Measurements from ENCODE around the gene DNAI2. TPM values are rescaled to one million over a fixed set of nuclear protein-coding genes. Genes with fewer than 3 reads are reported as not detected.
A peak's percentile ranks its signal among the peaks of the same experiment; 100 is the strongest.

DNAI2 gene
- total RNA-seq, 1 donor from 2014 or later: 0.18 TPM

DNA sequence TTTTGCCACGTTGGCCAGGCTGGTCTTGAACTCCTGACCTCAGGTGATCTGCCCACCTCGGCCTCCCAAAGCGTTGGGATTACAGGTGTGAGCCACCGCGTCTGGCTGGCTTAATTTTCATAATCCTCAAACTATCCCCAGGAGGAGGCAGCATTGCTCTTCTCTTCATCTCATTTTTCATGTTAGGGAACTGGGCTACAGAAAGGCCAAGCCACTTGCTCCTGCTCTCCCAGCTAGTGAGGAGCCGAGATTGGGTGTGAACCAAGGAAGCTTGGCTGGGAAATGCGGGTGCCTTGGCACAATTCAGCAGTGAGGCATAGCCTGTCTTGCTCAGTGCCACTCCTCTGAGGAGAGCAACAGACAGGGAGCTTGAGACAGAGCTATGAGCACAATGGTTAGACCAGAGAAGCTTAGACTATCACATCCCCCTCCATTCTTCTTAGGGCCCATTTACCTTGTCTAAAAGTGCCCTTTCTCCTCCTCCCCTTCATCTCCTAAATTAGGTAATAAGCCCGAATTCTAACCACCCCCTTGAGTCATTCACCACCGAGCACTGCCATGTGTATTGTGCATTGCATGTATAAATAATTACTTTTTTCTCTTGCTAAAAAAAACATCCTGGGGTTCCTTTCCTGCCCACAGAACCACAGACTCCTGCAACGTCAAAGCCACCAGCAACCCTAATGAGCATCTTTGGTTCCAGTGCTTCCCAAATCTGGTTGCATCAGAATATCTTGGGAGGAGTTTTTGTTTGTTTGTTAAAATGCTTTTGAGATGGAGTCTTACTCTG is 32.0 kb downstream of the DNAI2 start:
- Mint-ChIP-seq H3K4me1 (ENCODE audit: low read depth) (peaks cover 24% of the 10 kb centered on the region), H3K27me3 (ENCODE audit: insufficient read depth) (peaks cover 7% of the 10 kb centered on the region), H3K27ac (no peak overlapping the region), H3K36me3 (ENCODE audit: low read depth) (no peaks in the 10 kb centered on the region), H3K4me3 (no peak overlapping the region), H3K9me3 (no peaks in the 10 kb centered on the region)
- intact Hi-C loops (cut with micrococcal nuclease): no loop called here
- DNase-seq (ENCODE audit: low spot score): no peak

DNA sequence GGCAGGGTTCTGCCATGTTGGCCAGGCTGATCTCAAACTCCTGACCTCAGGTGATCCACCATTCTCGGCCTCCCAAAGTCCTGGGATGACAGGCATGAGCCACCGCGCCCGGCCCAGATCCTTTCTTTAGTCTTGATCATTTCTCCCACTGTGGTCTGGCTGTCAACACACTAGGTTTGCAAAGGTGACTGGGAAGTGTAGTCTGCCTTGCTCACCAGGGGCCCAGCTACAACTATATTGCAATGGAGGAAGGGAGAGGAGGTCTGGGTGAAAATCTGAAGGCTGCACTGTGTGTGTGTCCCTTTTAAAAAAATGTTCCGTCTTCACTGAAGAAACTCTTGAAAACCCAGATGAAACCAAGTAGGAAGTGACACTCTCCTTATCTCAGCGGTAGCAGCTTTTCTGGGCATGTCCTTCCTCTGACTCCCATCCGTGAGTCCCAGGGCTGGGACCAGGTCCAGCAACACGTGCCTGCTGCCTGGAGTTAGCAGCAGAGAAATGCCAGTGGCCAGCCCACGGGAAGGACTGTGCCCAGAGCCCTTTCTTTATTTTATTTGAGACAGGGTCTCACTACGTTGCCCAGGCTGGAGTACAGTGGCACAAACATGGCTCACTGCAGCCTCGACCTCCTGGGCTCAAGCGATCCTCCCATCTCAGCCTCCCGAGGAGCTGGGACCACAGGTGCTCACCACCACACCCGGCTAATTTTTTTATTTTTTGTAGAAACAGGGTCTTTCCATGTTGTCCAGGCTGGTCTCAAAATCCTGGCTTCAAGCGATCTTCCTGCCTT is 34.1 kb downstream of the DNAI2 start:
- no peak for DNase-seq (ENCODE audit: low spot score)
- no peak overlapping the region for H3K4me3 Mint-ChIP-seq
- peaks cover 7% of the 10 kb centered on the region for H3K9me3 Mint-ChIP-seq
- peaks cover 16% of the 10 kb centered on the region for H3K4me1 Mint-ChIP-seq (ENCODE audit: low read depth)
- intact Hi-C loops (cut with micrococcal nuclease): no loop called here
- no peaks in the 10 kb centered on the region for H3K36me3 Mint-ChIP-seq (ENCODE audit: low read depth)
- H3K27ac Mint-ChIP-seq: no peak overlapping the region
- H3K27me3 Mint-ChIP-seq (ENCODE audit: insufficient read depth): peaks cover 1% of the 10 kb centered on the region

DNA sequence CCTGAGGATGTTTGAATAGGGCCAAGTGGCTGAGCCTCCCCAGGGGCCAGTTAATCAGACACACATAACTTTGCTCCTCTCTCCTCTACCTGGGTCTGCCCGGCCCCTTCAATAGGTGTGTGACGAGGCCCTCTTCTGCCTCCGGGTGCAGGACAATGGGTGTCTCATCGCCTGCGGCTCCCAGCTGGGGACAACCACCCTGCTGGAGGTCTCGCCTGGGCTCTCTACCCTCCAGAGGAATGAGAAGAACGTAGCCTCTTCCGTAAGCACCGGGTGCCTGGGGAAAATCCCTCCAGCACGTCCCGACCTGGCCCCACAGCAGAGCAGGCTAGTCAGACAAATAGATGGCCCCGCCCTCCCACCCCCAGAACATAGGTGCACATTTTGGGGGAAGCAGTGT is 35.9 kb downstream of the DNAI2 start:
- peaks cover 16% of the 10 kb centered on the region for H3K4me1 Mint-ChIP-seq (ENCODE audit: low read depth)
- intact Hi-C loops (cut with micrococcal nuclease): no loop called here
- H3K4me3 Mint-ChIP-seq: no peak overlapping the region
- H3K9me3 Mint-ChIP-seq: peaks cover 7% of the 10 kb centered on the region
- H3K36me3 Mint-ChIP-seq (ENCODE audit: low read depth): no peaks in the 10 kb centered on the region
- peaks cover 1% of the 10 kb centered on the region for H3K27me3 Mint-ChIP-seq (ENCODE audit: insufficient read depth)
- H3K27ac Mint-ChIP-seq: no peak overlapping the region
- no peak for DNase-seq (ENCODE audit: low spot score)

DNA sequence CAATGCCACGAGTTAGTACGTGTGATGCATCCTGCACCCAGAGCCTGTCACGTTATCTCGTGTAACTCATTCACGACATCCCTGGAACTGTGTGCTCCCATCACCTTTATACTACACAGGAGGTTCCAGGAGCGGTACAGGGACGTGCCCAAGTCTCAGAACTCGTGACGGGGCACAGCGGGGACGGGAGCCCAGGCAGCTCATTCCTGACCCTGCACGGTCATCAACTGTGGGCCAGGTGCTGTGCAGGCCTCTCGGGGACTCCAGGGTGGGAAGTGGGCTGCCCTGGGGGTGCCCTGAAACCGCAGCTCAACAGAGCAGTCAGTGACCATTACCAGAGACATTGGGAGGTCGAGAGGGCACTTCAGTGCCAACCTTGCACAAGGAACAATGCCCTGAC is 40.8 kb downstream of the DNAI2 start:
- Mint-ChIP-seq H3K4me3 (no peak overlapping the region), H3K36me3 (ENCODE audit: low read depth) (no peaks in the 10 kb centered on the region), H3K9me3 (peaks cover 7% of the 10 kb centered on the region), H3K27me3 (ENCODE audit: insufficient read depth) (no peaks in the 10 kb centered on the region), H3K4me1 (ENCODE audit: low read depth) (no peaks in the 10 kb centered on the region), H3K27ac (no peak overlapping the region)
- intact Hi-C loops (cut with micrococcal nuclease): no loop called here
- no peak for DNase-seq (ENCODE audit: low spot score)

DNA sequence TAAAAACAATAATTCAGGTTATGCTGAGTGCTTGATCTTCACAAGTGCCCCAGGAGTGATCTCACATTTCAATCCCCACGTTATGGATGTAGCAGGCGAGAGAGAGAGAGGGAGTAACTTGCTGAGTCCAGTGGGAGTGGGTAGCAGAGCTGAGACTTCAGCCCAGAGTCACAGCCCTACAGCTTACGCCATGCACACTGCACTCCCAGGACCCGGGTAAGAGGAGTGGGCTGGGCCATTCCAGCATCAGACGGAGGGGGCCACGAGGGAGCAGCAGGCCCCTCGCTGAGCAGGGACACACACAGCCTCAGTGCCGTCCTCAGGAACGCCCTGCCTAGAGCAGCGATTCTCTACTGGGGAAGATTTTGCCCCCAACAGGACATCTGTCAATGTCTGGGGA is 42.2 kb downstream of the DNAI2 start:
- H3K27me3 Mint-ChIP-seq (ENCODE audit: insufficient read depth): peaks cover 8% of the 10 kb centered on the region
- peaks cover 7% of the 10 kb centered on the region for H3K9me3 Mint-ChIP-seq
- DNase-seq (ENCODE audit: low spot score): no peak
- intact Hi-C loops (cut with micrococcal nuclease): no loop called here
- H3K4me1 Mint-ChIP-seq (ENCODE audit: low read depth): no peaks in the 10 kb centered on the region
- H3K4me3 Mint-ChIP-seq: no peak overlapping the region
- no peak overlapping the region for H3K27ac Mint-ChIP-seq
- H3K36me3 Mint-ChIP-seq (ENCODE audit: low read depth): no peaks in the 10 kb centered on the region

DNA sequence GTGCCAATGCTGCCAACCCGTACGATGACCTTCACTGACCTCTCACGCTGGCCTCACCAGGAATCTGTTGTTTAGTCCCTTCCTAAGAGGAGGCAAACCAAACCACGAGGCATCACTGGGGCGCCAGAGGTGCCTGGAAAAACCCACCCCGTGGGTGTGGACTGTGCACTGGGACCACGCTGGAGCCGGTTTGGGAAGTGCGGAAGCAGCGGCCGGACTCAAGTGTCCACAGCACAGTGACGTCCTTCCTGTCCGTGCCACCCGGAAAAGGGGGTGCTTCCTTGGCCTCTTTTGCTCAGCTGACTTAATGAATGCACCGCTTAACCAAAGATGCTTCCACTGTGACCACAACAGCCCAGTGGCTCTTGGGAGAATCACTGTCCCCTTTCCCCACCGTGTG is 43.0 kb downstream of the DNAI2 start:
- Mint-ChIP-seq H3K36me3 (ENCODE audit: low read depth) (no peaks in the 10 kb centered on the region), H3K4me3 (no peak overlapping the region), H3K4me1 (ENCODE audit: low read depth) (no peaks in the 10 kb centered on the region), H3K27ac (no peak overlapping the region), H3K27me3 (ENCODE audit: insufficient read depth) (peaks cover 13% of the 10 kb centered on the region), H3K9me3 (peaks cover 7% of the 10 kb centered on the region)
- no peak for DNase-seq (ENCODE audit: low spot score)
- intact Hi-C loops (cut with micrococcal nuclease): no loop called here

DNA sequence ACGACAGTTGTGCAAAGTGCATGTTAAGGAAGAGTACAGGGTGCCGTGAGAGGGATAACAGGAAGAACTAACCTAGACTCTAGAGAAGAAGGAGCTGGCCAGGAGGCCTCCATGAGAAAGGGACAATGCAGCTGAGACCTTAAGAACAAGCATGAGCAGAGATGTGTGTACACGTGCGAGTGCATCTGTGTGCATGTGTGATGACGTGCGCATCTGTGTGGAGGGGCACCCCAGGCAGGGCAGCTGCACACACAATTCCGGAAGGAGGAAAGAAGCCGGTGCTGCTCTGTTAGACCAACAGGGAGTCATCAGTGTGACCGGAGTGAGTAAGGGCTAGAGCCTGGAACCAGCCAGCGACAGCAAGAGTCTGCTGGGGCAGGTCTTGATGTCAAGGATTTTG is 44.4 kb downstream of the DNAI2 start:
- H3K4me1 Mint-ChIP-seq (ENCODE audit: low read depth): no peaks in the 10 kb centered on the region
- peaks cover 15% of the 10 kb centered on the region for H3K27me3 Mint-ChIP-seq (ENCODE audit: insufficient read depth)
- no peak overlapping the region for H3K27ac Mint-ChIP-seq
- DNase-seq (ENCODE audit: low spot score): no peak
- H3K36me3 Mint-ChIP-seq (ENCODE audit: low read depth): no peaks in the 10 kb centered on the region
- H3K4me3 Mint-ChIP-seq: no peak overlapping the region
- intact Hi-C loops (cut with micrococcal nuclease): no loop called here
- H3K9me3 Mint-ChIP-seq: no peaks in the 10 kb centered on the region

DNA sequence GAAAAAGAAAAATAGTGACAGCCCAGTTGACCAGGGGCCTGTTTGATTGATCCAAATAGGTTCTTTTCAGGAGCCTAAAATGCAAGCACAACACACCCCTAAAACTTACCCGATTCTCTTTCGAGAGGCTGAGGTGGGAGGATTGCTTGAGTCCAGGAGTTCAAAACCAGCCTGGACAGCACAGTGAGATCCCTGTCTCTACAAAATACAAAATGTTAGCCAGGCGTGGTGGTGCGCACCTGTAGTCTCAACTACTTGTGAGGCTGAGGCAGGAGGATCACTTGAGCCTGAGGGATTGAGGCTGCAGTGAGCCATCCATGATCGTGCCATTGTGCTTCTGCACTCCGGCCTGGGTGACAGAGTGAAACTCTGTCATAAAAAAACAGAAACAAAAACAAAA is 50.5 kb downstream of the DNAI2 start:
- Mint-ChIP-seq H3K9me3 (no peaks in the 10 kb centered on the region), H3K4me3 (no peak overlapping the region), H3K27ac (no peak overlapping the region), H3K27me3 (ENCODE audit: insufficient read depth) (peaks cover 41% of the 10 kb centered on the region), H3K36me3 (ENCODE audit: low read depth) (no peaks in the 10 kb centered on the region), H3K4me1 (ENCODE audit: low read depth) (peaks cover 17% of the 10 kb centered on the region)
- intact Hi-C loops (cut with micrococcal nuclease): no loop called here
- DNase-seq (ENCODE audit: low spot score): no peak

DNA sequence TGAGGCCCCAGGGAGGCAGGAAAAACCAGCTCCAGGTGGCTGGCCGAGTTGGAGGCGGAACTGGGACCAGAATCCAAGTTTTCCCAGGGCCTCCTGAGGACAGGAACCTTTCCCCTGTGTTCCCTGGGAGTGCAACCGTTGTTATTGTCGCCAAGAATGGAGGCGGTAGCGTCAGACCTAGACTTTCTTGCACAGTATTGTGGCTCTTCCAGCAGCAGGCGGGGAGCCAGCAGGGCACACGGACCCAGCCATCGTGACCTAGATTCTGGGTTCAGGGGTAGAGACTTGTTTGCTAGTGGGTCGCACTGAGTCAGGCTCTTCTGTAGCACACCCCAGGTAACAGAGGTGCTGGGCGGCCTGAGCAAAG is 51.3 kb downstream of the DNAI2 start:
- H3K4me3 Mint-ChIP-seq: peak overlapping the region; percentile 58
- peaks cover 39% of the 10 kb centered on the region for H3K27me3 Mint-ChIP-seq (ENCODE audit: insufficient read depth)
- intact Hi-C loops (cut with micrococcal nuclease): no loop called here
- no peak for DNase-seq (ENCODE audit: low spot score)
- no peaks in the 10 kb centered on the region for H3K36me3 Mint-ChIP-seq (ENCODE audit: low read depth)
- no peak overlapping the region for H3K27ac Mint-ChIP-seq
- no peaks in the 10 kb centered on the region for H3K9me3 Mint-ChIP-seq
- peaks cover 22% of the 10 kb centered on the region for H3K4me1 Mint-ChIP-seq (ENCODE audit: low read depth)

DNA sequence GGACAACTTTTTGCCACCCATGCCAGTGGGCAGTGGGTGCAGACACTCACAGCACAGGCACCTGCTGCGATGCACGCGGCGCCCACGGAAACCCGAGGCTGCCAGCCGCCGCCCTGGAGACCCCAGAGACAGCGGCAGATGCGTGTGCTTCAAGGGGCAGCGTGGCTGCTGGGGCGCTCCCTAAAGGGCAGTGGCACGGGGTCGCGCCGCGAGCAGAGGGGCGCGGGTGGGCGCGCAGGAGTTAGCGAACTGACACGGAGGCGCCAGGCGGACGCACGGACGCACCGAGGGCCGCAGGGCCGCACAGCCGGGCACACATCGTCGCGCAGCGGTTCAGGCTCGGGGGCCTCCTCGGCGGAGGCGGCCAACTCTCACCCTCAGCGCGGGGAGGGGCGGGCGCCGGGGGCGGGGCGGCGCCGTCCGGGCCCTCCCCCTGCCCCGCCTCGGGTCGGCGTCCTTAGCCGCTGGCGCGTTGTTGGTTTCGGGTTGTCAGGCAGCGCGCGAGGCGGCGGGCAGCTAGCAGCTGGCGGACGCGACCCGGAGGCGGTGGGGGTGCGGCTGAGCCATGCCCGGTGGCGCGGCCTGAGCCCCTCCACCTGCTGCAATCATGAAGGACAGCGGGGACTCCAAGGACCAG is 51.8 kb downstream of the DNAI2 start, which contains the start of gene KIF19:
TSS of gene KIF19 (plus strand) at position 484 of the 637 bp plus-strand sequence. CDS start at position 608, 124 bp downstream.
- Mint-ChIP-seq H3K27me3 (ENCODE audit: insufficient read depth) (peaks cover 35% of the 10 kb centered on the region), H3K9me3 (no peaks in the 10 kb centered on the region), H3K27ac (no peak within 1 kb of the TSS), H3K36me3 (ENCODE audit: low read depth) (no peaks in the 10 kb centered on the region), H3K4me3 (peak within 1 kb of the TSS; percentile 58), H3K4me1 (ENCODE audit: low read depth) (peaks cover 22% of the 10 kb centered on the region)
- DNase-seq (ENCODE audit: low spot score): peak; percentile 55
- intact Hi-C loops (cut with micrococcal nuclease): no loop called here

DNA sequence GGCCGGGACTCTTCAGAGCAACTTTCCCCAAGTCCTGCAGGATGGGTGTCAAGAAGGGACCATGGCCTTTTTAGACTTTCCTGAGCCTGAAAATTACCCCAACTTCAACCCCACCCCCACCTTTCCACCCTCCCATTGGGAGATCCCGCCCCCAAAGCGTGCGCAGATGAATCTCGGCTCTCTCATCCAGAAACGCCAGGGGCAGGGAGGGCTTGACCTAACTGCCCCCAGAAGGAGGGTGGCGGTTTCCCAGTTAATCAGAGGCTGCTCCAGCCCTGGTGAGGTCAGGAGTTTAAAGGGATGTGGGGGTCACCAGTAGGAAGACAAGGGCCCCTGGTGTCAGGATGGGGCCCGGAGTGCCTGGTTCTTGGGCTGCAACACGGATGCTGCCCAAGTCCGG is 52.5 kb downstream of the DNAI2 start:
- intact Hi-C loops (cut with micrococcal nuclease): no loop called here
- peaks cover 34% of the 10 kb centered on the region for H3K27me3 Mint-ChIP-seq (ENCODE audit: insufficient read depth)

DNA sequence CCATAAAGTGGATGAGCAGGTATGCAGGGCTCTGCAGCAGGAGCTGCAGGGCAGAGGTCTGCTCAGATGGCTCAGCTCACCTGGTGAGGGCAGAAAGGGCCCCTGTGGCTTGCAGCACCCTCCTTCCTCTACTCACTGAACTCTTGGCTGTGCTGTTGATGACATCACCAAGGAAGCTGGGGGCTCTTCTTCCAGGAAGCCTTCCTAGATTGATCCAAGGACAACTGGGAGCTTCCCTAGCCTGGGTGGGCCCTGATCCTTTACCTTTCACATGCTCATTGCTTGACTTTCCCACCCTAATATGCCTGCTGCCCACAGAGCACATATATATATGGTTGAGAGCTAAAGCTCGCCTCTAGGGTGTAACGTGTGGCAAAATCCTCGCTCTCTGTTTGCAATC is 54.5 kb downstream of the DNAI2 start:
- Mint-ChIP-seq H3K36me3 (ENCODE audit: low read depth) (no peaks in the 10 kb centered on the region), H3K4me1 (ENCODE audit: low read depth) (peaks cover 22% of the 10 kb centered on the region), H3K4me3 (no peak overlapping the region), H3K27me3 (ENCODE audit: insufficient read depth) (peaks cover 28% of the 10 kb centered on the region), H3K9me3 (no peaks in the 10 kb centered on the region), H3K27ac (no peak overlapping the region)
- intact Hi-C loops (cut with micrococcal nuclease): no loop called here
- DNase-seq (ENCODE audit: low spot score): no peak

More for the DNA sequence above, 52.5 kb downstream of the DNAI2 start:
- peak overlapping the region; percentile 39 for H3K4me3 Mint-ChIP-seq
- no peaks in the 10 kb centered on the region for H3K9me3 Mint-ChIP-seq
- H3K27ac Mint-ChIP-seq: no peak overlapping the region
- no peaks in the 10 kb centered on the region for H3K36me3 Mint-ChIP-seq (ENCODE audit: low read depth)
- DNase-seq (ENCODE audit: low spot score): no peak
- peaks cover 22% of the 10 kb centered on the region for H3K4me1 Mint-ChIP-seq (ENCODE audit: low read depth)

DNA sequence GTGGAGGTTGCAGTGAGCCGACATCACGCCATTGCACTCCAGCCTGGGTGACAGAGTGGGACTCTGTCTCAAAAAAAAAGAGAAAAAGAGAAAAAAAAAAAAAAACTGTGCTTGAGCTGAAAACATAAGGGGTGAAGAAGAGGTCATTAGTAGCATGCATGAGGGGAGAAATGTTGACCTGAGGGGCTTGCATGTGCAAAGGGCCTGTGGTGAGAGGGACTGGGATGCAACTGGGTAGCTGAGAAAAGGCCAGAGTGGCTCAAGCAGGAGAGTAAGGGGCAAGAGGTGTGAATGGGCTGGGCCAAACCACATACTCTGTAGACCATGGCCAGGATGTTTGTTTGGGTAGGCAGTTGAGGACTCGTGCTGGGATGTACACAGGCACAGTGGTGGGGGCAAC is 55.3 kb downstream of the DNAI2 start:
- H3K4me1 Mint-ChIP-seq (ENCODE audit: low read depth): peaks cover 23% of the 10 kb centered on the region
- DNase-seq (ENCODE audit: low spot score): no peak
- H3K27ac Mint-ChIP-seq: no peak overlapping the region
- H3K4me3 Mint-ChIP-seq: no peak overlapping the region
- H3K36me3 Mint-ChIP-seq (ENCODE audit: low read depth): no peaks in the 10 kb centered on the region
- no peaks in the 10 kb centered on the region for H3K9me3 Mint-ChIP-seq
- H3K27me3 Mint-ChIP-seq (ENCODE audit: insufficient read depth): peaks cover 22% of the 10 kb centered on the region
- intact Hi-C loops (cut with micrococcal nuclease): no loop called here
